ENCODE measurements around the gene GRB10. TPM values are rescaled to one million over a fixed set of nuclear protein-coding genes. Genes with fewer than 3 reads are reported as not detected.

Gene GRB10
- total and polyA plus RNA-seq, 2 of the 8 experiments (the other 6 are each of a cell fraction or from before 2014, with no cell fraction given): 35.7 to 97.0 TPM

- TF ChIP-seq CREB1 (IDR thresholded peaks at IDR 0.05) (no peak), BRCA1 (IDR thresholded peaks at IDR 0.05; ENCODE audit: low read depth, low read length) (no peak), EGR1 (IDR thresholded peaks at IDR 0.05; ENCODE audit: borderline replicate concordance, low read depth, low read length) (no peak), MAX (IDR thresholded peaks at IDR 0.05) (no peak), ATF2 (IDR thresholded peaks at IDR 0.05; ENCODE audit: low read length) (no peak), KDM1A (IDR thresholded peaks at IDR 0.05; ENCODE audit: borderline replicate concordance, low read length) (no peak), SAP30 (IDR thresholded peaks at IDR 0.05; ENCODE audit: insufficient read depth, insufficient replicate concordance, low read length) (no peak), TAF1 (IDR thresholded peaks at IDR 0.05; ENCODE audit: low read depth, low read length) (no peak)
These were observed 154.1 kb downstream of the GRB10 start (continued) for GRCh38 chr7:50628434-50629084.

Measured in H1 (cell line).